ENCODE measurements around the gene PRR20G. TPM values are rescaled to one million over a fixed set of nuclear protein-coding genes. Genes with fewer than 3 reads are reported as not detected.
"Not testable (repeated sequence)": the region's sequence is repeated elsewhere in the genome, so short reads cannot be mapped to it uniquely, and the experiment has no call there.

PRR20G gene
- total RNA-seq, 2 donors from 2014 or later, result not detected

GRCh38 chr3:127323581-127323980 lies 35.7 kb upstream of the PRR20G start:
- Histone ChIP-seq H3K27ac (no peak overlapping the region), H3K9me3 (no peaks in the 10 kb centered on the region), H3K4me1 (ENCODE audit: control insufficient read depth in 1 of 2, low read depth in 2 of 2) (no peaks in the 10 kb centered on the region), H3K4me3 (no peak overlapping the region), H3K27me3 (replicated peaks; ENCODE audit: insufficient read depth) (no peaks in the 10 kb centered on the region), H3K36me3 (no peaks in the 10 kb centered on the region)
- DNase-seq (ENCODE audit: low spot score) (no peak), ATAC-seq (ENCODE audit: insufficient number of reproducible peaks, low FRiP score, low read depth) (no peak)
- TF ChIP-seq CTCF (IDR thresholded peaks at IDR 0.05), result no peak

GRCh38 chr3:127321371-127321770 lies 33.5 kb upstream of the PRR20G start:
- H3K27ac ChIP-seq, result no peak overlapping the region
- no peaks in the 10 kb centered on the region for H3K4me1 ChIP-seq (ENCODE audit: control insufficient read depth in 1 of 2, low read depth in 2 of 2)
- DNase-seq (ENCODE audit: low spot score) (no peak), ATAC-seq (ENCODE audit: insufficient number of reproducible peaks, low FRiP score, low read depth) (no peak)
- no peak for TF ChIP-seq CTCF (IDR thresholded peaks at IDR 0.05)
- no peaks in the 10 kb centered on the region for H3K9me3 ChIP-seq
- no peak overlapping the region for H3K4me3 ChIP-seq
- no peaks in the 10 kb centered on the region for H3K36me3 ChIP-seq
- H3K27me3 ChIP-seq (replicated peaks; ENCODE audit: insufficient read depth), result no peaks in the 10 kb centered on the region

- Histone ChIP-seq H3K4me1 (ENCODE audit: control insufficient read depth in 1 of 2, low read depth in 2 of 2) (no peaks in the 10 kb centered on the region), H3K27me3 (replicated peaks; ENCODE audit: insufficient read depth) (no peaks in the 10 kb centered on the region), H3K36me3 (no peaks in the 10 kb centered on the region), H3K9me3 (no peaks in the 10 kb centered on the region), H3K27ac (no peak overlapping the region), H3K4me3 (no peak overlapping the region)
- ATAC-seq (ENCODE audit: insufficient number of reproducible peaks, low FRiP score, low read depth) (no peak), DNase-seq (ENCODE audit: low spot score) (no peak)
- no peak for TF ChIP-seq CTCF (IDR thresholded peaks at IDR 0.05)
These were observed 32.8 kb upstream of the PRR20G start for GRCh38 chr3:127320529-127321121.

GRCh38 chr3:127316685-127317084 lies 28.8 kb upstream of the PRR20G start:
- TF ChIP-seq CTCF (IDR thresholded peaks at IDR 0.05), result no peak
- Histone ChIP-seq H3K4me3 (no peak overlapping the region), H3K27ac (no peak overlapping the region), H3K9me3 (no peaks in the 10 kb centered on the region), H3K27me3 (replicated peaks; ENCODE audit: insufficient read depth) (no peaks in the 10 kb centered on the region), H3K4me1 (ENCODE audit: control insufficient read depth in 1 of 2, low read depth in 2 of 2) (no peaks in the 10 kb centered on the region), H3K36me3 (no peaks in the 10 kb centered on the region)
- DNase-seq (ENCODE audit: low spot score) (no peak), ATAC-seq (ENCODE audit: insufficient number of reproducible peaks, low FRiP score, low read depth) (no peak)

- no peak overlapping the region for H3K27ac ChIP-seq
- ATAC-seq (ENCODE audit: insufficient number of reproducible peaks, low FRiP score, low read depth), result no peak
- TF ChIP-seq CTCF (IDR thresholded peaks at IDR 0.05), result no peak
These were observed 25.0 kb upstream of the PRR20G start for GRCh38 chr3:127312818-127313217.

GRCh38 chr3:127308821-127309220 lies 21.0 kb upstream of the PRR20G start:
- not testable (repeated sequence) for H3K9me3 ChIP-seq; DNase-seq (ENCODE audit: low spot score); H3K27me3 ChIP-seq (replicated peaks; ENCODE audit: insufficient read depth); ATAC-seq (ENCODE audit: insufficient number of reproducible peaks, low FRiP score, low read depth); H3K4me3 ChIP-seq; H3K36me3 ChIP-seq; H3K27ac ChIP-seq; H3K4me1 ChIP-seq (ENCODE audit: control insufficient read depth in 1 of 2, low read depth in 2 of 2)

More at GRCh38 chr3:127312818-127313217, 25.0 kb upstream of the PRR20G start:
- Histone ChIP-seq H3K27me3 (replicated peaks; ENCODE audit: insufficient read depth) (no peaks in the 10 kb centered on the region), H3K4me1 (ENCODE audit: control insufficient read depth in 1 of 2, low read depth in 2 of 2) (no peaks in the 10 kb centered on the region), H3K9me3 (no peaks in the 10 kb centered on the region), H3K36me3 (no peaks in the 10 kb centered on the region), H3K4me3 (no peak overlapping the region)
- DNase-seq (ENCODE audit: low spot score), result no peak
